ENCODE results near the gene MATN1. TPM values are rescaled to one million over a fixed set of nuclear protein-coding genes. Genes with fewer than 3 reads are reported as not detected.

MATN1 gene
- total RNA-seq, 4 donors from 2014 or later: 0.98 TPM; not detected in 3

GRCh38 chr1:30757352-30758120 is 34.2 kb upstream of the MATN1 start, which contains the start of gene LAPTM5:
Gene LAPTM5, minus strand, starts transcription at chr1:30757774. Its CDS starts 29 bp downstream, at chr1:30757745.
- H3K4me1 ChIP-seq: peaks cover 10% of the 10 kb centered on the region

GRCh38 chr1:30756545-30757351 is 33.4 kb upstream of the MATN1 start:
- Histone ChIP-seq H3K27ac (peak overlapping the region; percentile 79), H3K9me3 (no peaks in the 10 kb centered on the region), H3K27me3 (no peaks in the 10 kb centered on the region), H3K36me3 (no peaks in the 10 kb centered on the region), H3K4me1 (peaks cover 13% of the 10 kb centered on the region), H3K4me3 (peak overlapping the region; percentile 41)
- TF ChIP-seq POLR2A (IDR thresholded peaks at IDR 0.05) (peak in 1 of 2 donors; percentile 64), CTCF (IDR thresholded peaks at IDR 0.05) (no peak), POLR2AphosphoS5 (IDR thresholded peaks at IDR 0.05) (peak in 1 of 3 donors; percentile 16), EP300 (IDR thresholded peaks at IDR 0.05) (no peak)
- WGBS: 53% methylated on average over 7 of the region's 17 CpGs
- DNase-seq (ENCODE audit: low spot score in 2 of 2): peak; percentile 83 to 85

More at GRCh38 chr1:30757352-30758120, 34.2 kb upstream of the MATN1 start, which contains the start of gene LAPTM5:
- peak within 1 kb of the TSS; percentile 41 for H3K4me3 ChIP-seq
- H3K36me3 ChIP-seq: no peaks in the 10 kb centered on the region
- H3K9me3 ChIP-seq: no peaks in the 10 kb centered on the region
- peak within 1 kb of the TSS; percentile 79 for H3K27ac ChIP-seq
- TF ChIP-seq EP300 (IDR thresholded peaks at IDR 0.05) (no peak), POLR2AphosphoS5 (IDR thresholded peaks at IDR 0.05) (no peak), POLR2A (IDR thresholded peaks at IDR 0.05) (peak in 1 of 2 donors; percentile 73), CTCF (IDR thresholded peaks at IDR 0.05) (no peak)
- 74% methylated on average over 10 of the region's 21 CpGs for WGBS
- no peaks in the 10 kb centered on the region for H3K27me3 ChIP-seq
- peak in 1 of 2 donors; percentile 79 for DNase-seq (ENCODE audit: low spot score in 2 of 2)

GRCh38 chr1:30756206-30756544 is 32.8 kb upstream of the MATN1 start:
- Histone ChIP-seq H3K4me3 (peak overlapping the region; percentile 41), H3K27ac (peak overlapping the region; percentile 15), H3K36me3 (no peaks in the 10 kb centered on the region), H3K4me1 (peaks cover 12% of the 10 kb centered on the region), H3K27me3 (no peaks in the 10 kb centered on the region), H3K9me3 (no peaks in the 10 kb centered on the region)
- WGBS: 86% methylated on average over 3 of the region's 4 CpGs
- no peak for TF ChIP-seq EP300 (IDR thresholded peaks at IDR 0.05)
- TF ChIP-seq CTCF (IDR thresholded peaks at IDR 0.05): no peak
- TF ChIP-seq POLR2A (IDR thresholded peaks at IDR 0.05): no peak
- no peak for TF ChIP-seq POLR2AphosphoS5 (IDR thresholded peaks at IDR 0.05)
- no peak for DNase-seq (ENCODE audit: low spot score in 2 of 2)

GRCh38 chr1:30755746-30756145 is 32.4 kb upstream of the MATN1 start:
- WGBS: 72% methylated on average over 3 of the region's 4 CpGs
- no peaks in the 10 kb centered on the region for H3K9me3 ChIP-seq
- peak overlapping the region; percentile 41 for H3K4me3 ChIP-seq
- peaks cover 12% of the 10 kb centered on the region for H3K4me1 ChIP-seq
- H3K36me3 ChIP-seq: no peaks in the 10 kb centered on the region
- DNase-seq (ENCODE audit: low spot score in 2 of 2): no peak
- H3K27me3 ChIP-seq: no peaks in the 10 kb centered on the region
- TF ChIP-seq CTCF (IDR thresholded peaks at IDR 0.05) (no peak), EP300 (IDR thresholded peaks at IDR 0.05) (no peak), POLR2AphosphoS5 (IDR thresholded peaks at IDR 0.05) (no peak), POLR2A (IDR thresholded peaks at IDR 0.05) (no peak)
- H3K27ac ChIP-seq: peak overlapping the region; percentile 15

- H3K4me1 ChIP-seq: peaks cover 14% of the 10 kb centered on the region
- H3K4me3 ChIP-seq: peak overlapping the region; percentile 41
- 87% methylated on average over 6 of the region's 6 CpGs for WGBS
- H3K9me3 ChIP-seq: no peaks in the 10 kb centered on the region
- TF ChIP-seq POLR2A (IDR thresholded peaks at IDR 0.05) (no peak), POLR2AphosphoS5 (IDR thresholded peaks at IDR 0.05) (no peak), EP300 (IDR thresholded peaks at IDR 0.05) (no peak), CTCF (IDR thresholded peaks at IDR 0.05) (no peak)
- DNase-seq (ENCODE audit: low spot score in 2 of 2): no peak
- no peaks in the 10 kb centered on the region for H3K27me3 ChIP-seq
- no peak overlapping the region for H3K27ac ChIP-seq
- H3K36me3 ChIP-seq: no peaks in the 10 kb centered on the region
Observed at GRCh38 chr1:30755334-30755733, 31.9 kb upstream of the MATN1 start.

All from suprapubic skin (tissue), 4 donors.